H9 (cell line): ENCODE measurements around the gene ARSG. TPM values are rescaled to one million over a fixed set of nuclear protein-coding genes. Genes with fewer than 3 reads are reported as not detected.

Experiments used
- DNase-seq: peaks from one replicate; pipeline ENCODE4 v3.0.0-alpha.2; 2017
- H2AFZ ChIP-seq: one replicate; pipeline ENCODE4 v1.6.1; 2013; ENCODE audit warnings: mild to moderate bottlenecking, low read length, control low read depth, moderate library complexity
- H2AK5ac ChIP-seq: 2 replicates; pipeline ENCODE4 v1.6.1; 2013; ENCODE audit warnings: low read length, control low read depth, mixed read lengths; ENCODE audit not compliant: insufficient read length
- H2BK120ac ChIP-seq: one replicate; pipeline ENCODE4 v1.6.1; 2013; ENCODE audit warnings: low read depth, mild to moderate bottlenecking, low read length, control low read depth, inconsistent platforms; ENCODE audit not compliant: poor library complexity, severe bottlenecking
- H2BK12ac ChIP-seq: 2 replicates; pipeline ENCODE4 v1.6.1; 2013; ENCODE audit warnings: low read length, control low read depth, mixed read lengths, low read depth; ENCODE audit not compliant: insufficient read length
- H2BK15ac ChIP-seq: 2 replicates; pipeline ENCODE4 v1.6.1; 2013; ENCODE audit warnings: low read depth, low read length, control low read depth
- H2BK20ac ChIP-seq: one replicate; pipeline ENCODE4 v1.6.1; 2013; ENCODE audit warnings: low read depth, mild to moderate bottlenecking, low read length, control low read depth, inconsistent platforms; ENCODE audit not compliant: poor library complexity, severe bottlenecking
- H2BK5ac ChIP-seq: 2 replicates; pipeline ENCODE4 v1.6.1; 2013; ENCODE audit warnings: low read length, control low read depth, mixed read lengths; ENCODE audit not compliant: insufficient read length
- H3K14ac ChIP-seq: 2 replicates; pipeline ENCODE4 v1.6.1; 2013; ENCODE audit warnings: low read length, control low read depth; ENCODE audit not compliant: insufficient read depth
- H3K18ac ChIP-seq: 2 replicates; pipeline ENCODE4 v1.6.1; 2013; ENCODE audit warnings: low read depth, mild to moderate bottlenecking, mixed read lengths, low read length, control low read depth; ENCODE audit not compliant: insufficient read length
- H3K23ac ChIP-seq: 2 replicates; pipeline ENCODE4 v1.6.1; 2013; ENCODE audit warnings: low read length, control low read depth, mixed read lengths, low read depth; ENCODE audit not compliant: insufficient read length
- H3K23me2 ChIP-seq: 2 replicates; pipeline ENCODE4 v1.6.1; 2013; ENCODE audit warnings: low read depth, mild to moderate bottlenecking, mixed read lengths, low read length, control low read depth; ENCODE audit not compliant: insufficient read length, poor library complexity, severe bottlenecking
- H3K27ac ChIP-seq: 2 replicates; pipeline ENCODE4 v1.5.1; 2013; ENCODE audit warnings: low read length, control low read depth, mixed read lengths, low read depth; ENCODE audit not compliant: insufficient read length
- H3K27me3 ChIP-seq: 2 replicates; pipeline ENCODE4 v1.6.1; 2013; ENCODE audit warnings: low read length, control low read depth, inconsistent platforms; ENCODE audit not compliant: insufficient read depth
- H3K4ac ChIP-seq: 2 replicates; pipeline ENCODE4 v1.6.1; 2013; ENCODE audit warnings: low read depth, mild to moderate bottlenecking, control low read depth, inconsistent platforms, low read length, moderate library complexity
- H3K4me1 ChIP-seq: 2 replicates; pipeline ENCODE4 v1.6.1; 2013; ENCODE audit warnings: low read length, control low read depth, inconsistent platforms; ENCODE audit not compliant: insufficient read depth
- H3K4me2 ChIP-seq: 2 replicates; pipeline ENCODE4 v1.6.1; 2013; ENCODE audit warnings: low read length, control low read depth, mixed read lengths; ENCODE audit not compliant: insufficient read length, insufficient read depth
- H3K56ac ChIP-seq: 2 replicates; pipeline ENCODE4 v1.6.1; 2013; ENCODE audit warnings: low read depth, mild to moderate bottlenecking, mixed read lengths, low read length, control low read depth; ENCODE audit not compliant: insufficient read length
- H3K79me1 ChIP-seq: 2 replicates; pipeline ENCODE4 v1.6.1; 2013; ENCODE audit warnings: low read depth, mild to moderate bottlenecking, moderate library complexity, low read length, control low read depth, inconsistent platforms; ENCODE audit not compliant: insufficient read depth, poor library complexity, severe bottlenecking
- H3K79me2 ChIP-seq: 2 replicates; pipeline ENCODE4 v1.6.1; 2013; ENCODE audit warnings: low read length, control low read depth, inconsistent platforms; ENCODE audit not compliant: insufficient read depth
- H3K9ac ChIP-seq: 2 replicates; pipeline ENCODE4 v1.6.1; 2013; ENCODE audit warnings: low read length, control low read depth, mixed read lengths; ENCODE audit not compliant: insufficient read length; ENCODE audit errors: extremely low read depth
- H3K9me3 ChIP-seq: one replicate; pipeline ENCODE4 v1.6.1; 2013; ENCODE audit warnings: low read depth, low read length, inconsistent platforms; ENCODE audit not compliant: control insufficient read depth
- H3T11ph ChIP-seq: one replicate; pipeline ENCODE4 v1.6.1; 2013; ENCODE audit warnings: mild to moderate bottlenecking, low read length, control low read depth, inconsistent platforms
- H4K20me1 ChIP-seq: one replicate; pipeline ENCODE4 v1.6.1; 2013; ENCODE audit not compliant: control insufficient read depth, insufficient read length, insufficient read depth
- H4K5ac ChIP-seq: 2 replicates; pipeline ENCODE4 v1.6.1; 2013; ENCODE audit warnings: low read depth, mild to moderate bottlenecking, mixed read lengths, low read length, control low read depth; ENCODE audit not compliant: insufficient read length
- H4K8ac ChIP-seq: replicated peaks from 2 replicates; pipeline ENCODE4 v1.6.1; 2013; ENCODE audit warnings: low read length, control low read depth, mixed read lengths, low read depth; ENCODE audit not compliant: insufficient read length
- H4K91ac ChIP-seq: 2 replicates; pipeline ENCODE4 v1.6.1; 2013; ENCODE audit warnings: low read depth, mild to moderate bottlenecking, moderate library complexity, mixed read lengths, low read length, control low read depth; ENCODE audit not compliant: insufficient read length
- H3K27ac Mint-ChIP-seq, 3 experiments: 2 replicates in 2 of 3; 3 replicates in 1 of 3; pipeline ENCODE4 v1.8.0; 2020 to 2021; ENCODE audit warnings: mixed read lengths in 3 of 3, mild to moderate bottlenecking in 1 of 3, moderate library complexity in 1 of 3
- H3K27me3 Mint-ChIP-seq: 2 replicates; pipeline ENCODE4 v1.8.0; 2021; ENCODE audit warnings: low read depth, mild to moderate bottlenecking, moderate library complexity, mixed read lengths
- H3K36me3 Mint-ChIP-seq, 3 experiments: 2 replicates in 2 of 3; 3 replicates in 1 of 3; pipeline ENCODE4 v1.8.0; 2020 to 2021; ENCODE audit warnings: low read depth in 3 of 3, mixed read lengths in 3 of 3; ENCODE audit not compliant: insufficient read depth in 1 of 3
- H3K4me1 Mint-ChIP-seq, 2 experiments: 2 replicates each; pipeline ENCODE4 v1.8.0; 2020; ENCODE audit warnings: mixed read lengths in 2 of 2
- H3K4me3 Mint-ChIP-seq, 2 experiments: 2 replicates in 1 of 2; 3 replicates in 1 of 2; pipeline ENCODE4 v1.8.0; 2020 to 2021; ENCODE audit warnings: mild to moderate bottlenecking in 2 of 2, mixed read lengths in 2 of 2, moderate library complexity in 1 of 2
- H3K9me3 Mint-ChIP-seq, 2 experiments: 2 replicates in 1 of 2; 3 replicates in 1 of 2; pipeline ENCODE4 v1.8.0; 2020; ENCODE audit warnings: mild to moderate bottlenecking in 2 of 2, mixed read lengths in 2 of 2, moderate library complexity in 1 of 2
- CTCF ChIP-seq: fragments of 200-600 bp; sonication (generic); conservative IDR thresholded peaks from 3 replicates; pipeline ENCODE4 v1.8.0; 2021; ENCODE audit warnings: antibody characterized with exemption, mild to moderate bottlenecking
- total RNA-seq: library from RNA; stranded (reverse); gene quantifications from 2 replicates; pipeline ENCODE4 v1.2.1, GENCODE V29; 2021

ARSG gene
- total RNA-seq, 1 experiment from 2014 or later = 3.6 TPM

GRCh38 chr17:68460715-68461114 is 169.4 kb downstream of the ARSG start:
- Histone ChIP-seq H3K79me2 (no peaks in the 10 kb centered on the region), H2AK5ac (no peak overlapping the region), H4K5ac (no peak overlapping the region), H4K91ac (no peak overlapping the region), H3K14ac (no peak overlapping the region), H3K18ac (no peak overlapping the region), H3K56ac (no peak overlapping the region), H3T11ph (no peak overlapping the region), H3K4me1 (peaks cover 9% of the 10 kb centered on the region; the same call in 1 of the 2 replicates), H2BK12ac (no peak overlapping the region), H2BK15ac (no peak overlapping the region), H3K23ac (no peak overlapping the region), H3K27ac (no peak overlapping the region), H3K4me2 (no peak overlapping the region), H2BK20ac (no peak overlapping the region), H2AFZ (no peak overlapping the region), H2BK5ac (no peak overlapping the region), H3K23me2 (peaks cover 3% of the 10 kb centered on the region), H2BK120ac (no peak overlapping the region), H3K9me3 (no peaks in the 10 kb centered on the region), H3K27me3 (no peaks in the 10 kb centered on the region), H3K4ac (no peak overlapping the region), H3K9ac (no peak overlapping the region), H4K20me1 (no peaks in the 10 kb centered on the region), H4K8ac (no peak overlapping the region), H3K79me1 (no peaks in the 10 kb centered on the region)
- H3K36me3 Mint-ChIP-seq = no peaks in the 10 kb centered on the region
- no peak overlapping the region for H3K27ac Mint-ChIP-seq
- H3K27me3 Mint-ChIP-seq = peaks cover 3% of the 10 kb centered on the region; the same call in 1 of the 2 replicates
- DNase-seq = no peak
- peaks cover 36% of the 10 kb centered on the region in 2 experiments for H3K4me1 Mint-ChIP-seq
- no peaks in the 10 kb centered on the region for H3K9me3 Mint-ChIP-seq
- no peak overlapping the region for H3K4me3 Mint-ChIP-seq
- no peak for TF ChIP-seq CTCF
